HG02870 (cell line): ENCODE measurements around the gene LBHD2.

ENCODE experiments used
- ATAC-seq: cut with Tn5 transposase; IDR thresholded peaks from one replicate; pipeline ENCODE4 v1.9.1; 2021; ENCODE audit warnings: mild to moderate bottlenecking, moderate library complexity; ENCODE audit not compliant: unreplicated experiment

Gene LBHD2

GRCh38 chr14:103067231-103067954 is 16.6 kb upstream of the LBHD2 start:
- no peak for ATAC-seq

GRCh38 chr14:103068351-103069073 is 15.5 kb upstream of the LBHD2 start:
- no peak for ATAC-seq

GRCh38 chr14:103070263-103070885 is 13.6 kb upstream of the LBHD2 start:
- ATAC-seq: no peak

GRCh38 chr14:103070971-103071542 is 13.0 kb upstream of the LBHD2 start:
- ATAC-seq: no peak

- ATAC-seq: no peak
Observed at GRCh38 chr14:103071544-103072251, 12.3 kb upstream of the LBHD2 start.

GRCh38 chr14:103072595-103073366 is 11.2 kb upstream of the LBHD2 start:
- ATAC-seq: no peak

- ATAC-seq: no peak
Observed at GRCh38 chr14:103073367-103073875, 10.6 kb upstream of the LBHD2 start.

GRCh38 chr14:103073876-103074728 is 9.9 kb upstream of the LBHD2 start:
- no peak for ATAC-seq

GRCh38 chr14:103074729-103075367 is 9.2 kb upstream of the LBHD2 start:
- ATAC-seq: no peak

- ATAC-seq: no peak
Observed at GRCh38 chr14:103078420-103078749, 5.6 kb upstream of the LBHD2 start.

GRCh38 chr14:103078860-103079587 is 5.0 kb upstream of the LBHD2 start:
- ATAC-seq: no peak

- no peak for ATAC-seq
Observed at GRCh38 chr14:103081951-103082350, 2.1 kb upstream of the LBHD2 start.

GRCh38 chr14:103085106-103086091 is 1.4 kb downstream of the LBHD2 start:
- no peak for ATAC-seq

- no peak for ATAC-seq
Observed at GRCh38 chr14:103086771-103087342, 2.8 kb downstream of the LBHD2 start.

- no peak for ATAC-seq
Observed at GRCh38 chr14:103087343-103087835, 3.4 kb downstream of the LBHD2 start.

GRCh38 chr14:103088921-103089320 is 4.9 kb downstream of the LBHD2 start:
- no peak for ATAC-seq
